Kasumi-1 (cell line): ENCODE measurements around the gene TAP2.

ENCODE experiments used
- DNase-seq, 2 experiments: peaks; one replicate each; lab custom pipeline; 2025; lab: John Stamatoyannopoulos, UW

The TAP2 gene

DNA sequence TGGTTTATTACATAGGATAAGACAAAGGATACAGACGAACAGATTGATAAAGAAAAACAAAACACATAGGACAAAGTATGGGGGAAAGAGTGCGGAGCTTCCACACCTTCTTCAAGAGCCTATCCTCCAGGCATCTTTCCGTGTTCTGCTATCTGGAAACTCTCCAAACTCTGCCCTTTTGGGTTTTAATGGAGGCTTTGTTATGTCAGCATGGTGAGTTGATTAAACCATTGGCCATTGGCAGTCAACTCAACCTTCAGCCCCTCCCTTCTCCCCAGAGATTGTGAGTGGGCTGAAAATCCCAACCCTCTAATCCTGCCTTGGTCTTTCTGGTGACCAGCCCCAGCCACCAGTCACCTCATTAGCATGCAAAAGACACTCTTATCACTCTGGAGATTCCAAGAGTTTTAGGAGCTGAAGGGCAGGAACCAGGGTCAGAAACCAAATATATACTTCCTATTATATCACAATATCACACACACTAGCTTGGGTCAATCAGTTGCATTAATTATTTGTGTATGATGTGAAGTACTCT is 45.6 kb downstream of the TAP2 start:
- no peak for DNase-seq

DNA sequence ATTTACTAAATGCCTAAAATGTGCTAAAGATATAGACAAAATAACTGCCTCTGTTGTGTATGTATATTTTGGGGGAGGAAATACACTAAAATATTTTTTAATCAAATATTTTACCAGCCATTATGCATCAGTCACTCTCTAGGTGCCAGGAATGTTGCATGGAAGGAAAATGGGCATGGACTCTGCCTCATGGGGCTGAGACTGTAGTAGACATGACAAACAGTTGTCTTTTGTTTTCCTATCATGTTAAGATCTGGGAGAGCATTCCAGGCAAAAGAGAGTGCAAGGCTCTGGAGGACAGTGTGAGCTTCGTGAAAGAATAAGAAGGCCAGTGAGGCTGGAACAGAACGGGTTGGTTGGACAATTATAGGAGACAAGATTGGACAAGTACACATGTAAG is 48.2 kb downstream of the TAP2 start:
- DNase-seq, result no peak
